PC-9 (cell line): ENCODE data around the gene MARCHF3.

ENCODE experiments used
- EZH2 ChIP-seq: fragments of 200-600 bp; sonication (generic); IDR thresholded peaks from 2 replicates; pipeline ENCODE4 v1.8.0; 2017; ENCODE audit warnings: antibody characterized with exemption, low read depth
- TF ChIP-seq, protein P1 (sequence below): fragments of 200-600 bp; sonication (generic); conservative IDR thresholded peaks from 2 replicates; pipeline ENCODE4 v1.6.1; 2017; ENCODE audit warnings: mixed run types, antibody characterized with exemption, mild to moderate bottlenecking, moderate library complexity

DNA sequence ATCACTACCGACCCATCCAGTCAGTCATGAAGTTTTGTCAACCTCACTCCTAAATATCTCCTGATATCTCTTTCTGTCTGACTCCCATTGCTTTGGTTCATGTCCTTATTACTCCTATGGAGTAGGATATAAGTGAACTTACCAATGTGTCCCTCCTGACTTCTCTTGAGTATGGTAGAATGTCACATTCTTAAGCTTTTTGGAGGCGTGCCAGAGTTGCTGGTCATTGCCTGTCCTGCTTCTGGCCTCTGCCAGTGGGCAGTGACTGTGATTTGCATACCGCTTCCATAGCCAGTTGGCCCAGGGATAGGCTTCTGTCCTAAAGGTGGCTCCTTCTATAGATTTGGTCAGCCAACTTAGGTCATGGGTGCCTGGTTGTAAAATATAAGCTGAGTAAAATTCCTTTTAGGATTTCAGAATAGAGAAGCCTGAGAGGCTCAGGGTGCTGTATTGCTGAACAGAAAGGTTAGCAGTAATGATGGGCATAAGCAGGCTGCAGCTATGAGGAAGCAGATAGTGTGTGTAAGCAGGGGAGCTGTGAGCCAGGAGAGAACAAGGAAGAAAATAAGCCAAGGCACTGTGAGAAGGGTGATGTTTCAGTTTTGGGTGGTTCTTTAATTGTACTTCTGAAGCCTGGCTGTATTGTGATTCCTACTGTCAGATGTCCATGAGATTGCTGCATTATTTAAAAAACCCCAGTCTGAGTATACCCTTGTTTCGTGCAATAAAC, 16.1 kb upstream of the MARCHF3 start:
- TF ChIP-seq, protein P1, sequence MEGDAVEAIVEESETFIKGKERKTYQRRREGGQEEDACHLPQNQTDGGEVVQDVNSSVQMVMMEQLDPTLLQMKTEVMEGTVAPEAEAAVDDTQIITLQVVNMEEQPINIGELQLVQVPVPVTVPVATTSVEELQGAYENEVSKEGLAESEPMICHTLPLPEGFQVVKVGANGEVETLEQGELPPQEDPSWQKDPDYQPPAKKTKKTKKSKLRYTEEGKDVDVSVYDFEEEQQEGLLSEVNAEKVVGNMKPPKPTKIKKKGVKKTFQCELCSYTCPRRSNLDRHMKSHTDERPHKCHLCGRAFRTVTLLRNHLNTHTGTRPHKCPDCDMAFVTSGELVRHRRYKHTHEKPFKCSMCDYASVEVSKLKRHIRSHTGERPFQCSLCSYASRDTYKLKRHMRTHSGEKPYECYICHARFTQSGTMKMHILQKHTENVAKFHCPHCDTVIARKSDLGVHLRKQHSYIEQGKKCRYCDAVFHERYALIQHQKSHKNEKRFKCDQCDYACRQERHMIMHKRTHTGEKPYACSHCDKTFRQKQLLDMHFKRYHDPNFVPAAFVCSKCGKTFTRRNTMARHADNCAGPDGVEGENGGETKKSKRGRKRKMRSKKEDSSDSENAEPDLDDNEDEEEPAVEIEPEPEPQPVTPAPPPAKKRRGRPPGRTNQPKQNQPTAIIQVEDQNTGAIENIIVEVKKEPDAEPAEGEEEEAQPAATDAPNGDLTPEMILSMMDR: no peak
- no peak for TF ChIP-seq EZH2
